Daoy (cell line): ENCODE results near the gene MEGF6. TPM values are rescaled to one million over a fixed set of nuclear protein-coding genes. Genes with fewer than 3 reads are reported as not detected.
"Not testable (repeated sequence)": the region's sequence is repeated elsewhere in the genome, so short reads cannot be mapped to it uniquely, and the experiment has no call there.

Source experiments
- DNase-seq: peaks from one replicate; pipeline ENCODE4 v3.0.0-alpha.2; 2015; ENCODE audit warnings: low read depth
- total RNA-seq: library from RNA; depleted of rRNA; stranded (reverse); fragments of >200 nt; shearing (Covaris generic); gene quantifications from 2 replicates; pipeline ENCODE4 v1.2.3, GENCODE V29; 2014

The MEGF6 gene
- total RNA-seq, 1 experiment from 2014 or later = 2.5 TPM

- no peak for DNase-seq
These were observed 18.4 kb upstream of the MEGF6 start for GRCh38 chr1:3629561-3630160.

GRCh38 chr1:3628445-3628844, 17.1 kb upstream of the MEGF6 start:
- DNase-seq = no peak

- DNase-seq = no peak
These were observed 16.4 kb upstream of the MEGF6 start for GRCh38 chr1:3627515-3628253.

GRCh38 chr1:3626025-3626424, 14.7 kb upstream of the MEGF6 start:
- no peak for DNase-seq

GRCh38 chr1:3625151-3625907, 14.0 kb upstream of the MEGF6 start:
- no peak for DNase-seq

GRCh38 chr1:3624200-3625136, 13.2 kb upstream of the MEGF6 start, which contains the start of gene TPRG1L:
Gene TPRG1L, plus strand, starts transcription at chr1:3625015. Its CDS starts 58 bp downstream, at chr1:3625073.
- DNase-seq = peak; percentile 98

- no peak for DNase-seq
These were observed 12.3 kb upstream of the MEGF6 start for GRCh38 chr1:3623441-3624199.

GRCh38 chr1:3622102-3622501, 10.8 kb upstream of the MEGF6 start:
- DNase-seq = not testable (repeated sequence)

- peak; percentile 58 for DNase-seq
These were observed 9.9 kb upstream of the MEGF6 start for GRCh38 chr1:3621151-3621671.

- DNase-seq = no peak
These were observed 9.4 kb upstream of the MEGF6 start for GRCh38 chr1:3620708-3621107.

GRCh38 chr1:3618881-3619671, 7.8 kb upstream of the MEGF6 start:
- DNase-seq = peak; percentile 78

GRCh38 chr1:3618531-3618880, 7.2 kb upstream of the MEGF6 start:
- no peak for DNase-seq

- no peak for DNase-seq
These were observed 6.6 kb upstream of the MEGF6 start for GRCh38 chr1:3617806-3618345.

GRCh38 chr1:3616861-3617260, 5.6 kb upstream of the MEGF6 start:
- no peak for DNase-seq

- peak; percentile 45 for DNase-seq
These were observed 3.7 kb upstream of the MEGF6 start for GRCh38 chr1:3614755-3615742.

- DNase-seq = no peak
These were observed 815 bp upstream of the MEGF6 start for GRCh38 chr1:3612123-3612522.

- DNase-seq = peak; percentile 42
These were observed 660 bp downstream of the MEGF6 start for GRCh38 chr1:3610527-3611169.
